Coronary artery (tissue), 2 donors: ENCODE results near the gene CHAC2.
A peak's percentile ranks its signal among the peaks of the same experiment; 100 is the strongest.
"Not testable (repeated sequence)": the region's sequence is repeated elsewhere in the genome, so short reads cannot be mapped to it uniquely, and the experiment has no call there.

ENCODE experiments used
- DNase-seq: peaks from one replicate; pipeline ENCODE4 v3.0.0-alpha.2; 2017; ENCODE audit warnings: low spot score
- H3K27ac ChIP-seq, 2 donors: fragments of 200-600 bp; sonication (generic); one replicate each; pipeline ENCODE4 v1.5.1; 2016 to 2019
- H3K4me3 ChIP-seq: fragments of 200-600 bp; sonication (generic); 2 replicates; pipeline ENCODE4 v1.5.1; 2016; ENCODE audit warnings: mild to moderate bottlenecking, moderate library complexity
- CTCF ChIP-seq: fragments of 200-600 bp; sonication (generic); IDR thresholded peaks from one replicate; pipeline ENCODE4 v1.5.1; 2019; ENCODE audit warnings: antibody characterized with exemption

The CHAC2 gene

GRCh38 chr2:53767405-53768241, at the start of gene CHAC2:
CHAC2 (plus strand) TSS chr2:53767804; CDS start chr2:53767887, 83 bp downstream.
- peak; percentile 85 for DNase-seq
- peak within 1 kb of the TSS; percentile 87 for H3K4me3 ChIP-seq
- H3K27ac ChIP-seq = peak within 1 kb of the TSS; percentile 53 to 84
- TF ChIP-seq CTCF = peak; percentile 42

GRCh38 chr2:53720944-53721343, 46.7 kb upstream of the CHAC2 start:
- not testable (repeated sequence) for H3K27ac ChIP-seq, DNase-seq, H3K4me3 ChIP-seq

- no peak overlapping the region for H3K4me3 ChIP-seq
- DNase-seq = no peak
- H3K27ac ChIP-seq = no peak overlapping the region
- TF ChIP-seq CTCF = no peak
These were observed 43.1 kb upstream of the CHAC2 start for GRCh38 chr2:53724536-53724935.

- no peak overlapping the region for H3K27ac ChIP-seq
- no peak overlapping the region for H3K4me3 ChIP-seq
- DNase-seq = no peak
- no peak for TF ChIP-seq CTCF
These were observed 41.9 kb upstream of the CHAC2 start for GRCh38 chr2:53725662-53726061.

GRCh38 chr2:53727921-53728320, 39.7 kb upstream of the CHAC2 start:
- no peak for DNase-seq
- H3K4me3 ChIP-seq = no peak overlapping the region
- no peak for TF ChIP-seq CTCF
- no peak overlapping the region for H3K27ac ChIP-seq

- H3K27ac ChIP-seq = no peak overlapping the region
- TF ChIP-seq CTCF = no peak
- H3K4me3 ChIP-seq = no peak overlapping the region
These were observed 38.4 kb upstream of the CHAC2 start for GRCh38 chr2:53729143-53729762.

GRCh38 chr2:53737091-53737490, 30.5 kb upstream of the CHAC2 start:
- TF ChIP-seq CTCF = no peak
- H3K4me3 ChIP-seq = no peak overlapping the region
- DNase-seq = no peak

More at GRCh38 chr2:53729143-53729762, 38.4 kb upstream of the CHAC2 start:
- DNase-seq = no peak

More at GRCh38 chr2:53737091-53737490, 30.5 kb upstream of the CHAC2 start:
- H3K27ac ChIP-seq = no peak overlapping the region
